Panc1 (cell line): ENCODE results near the gene TRIM25.

ENCODE experiments used
- POLR2AphosphoS5 ChIP-seq: IDR thresholded peaks from 2 replicates; pipeline ENCODE4 v1.6.1; 2012; ENCODE audit warnings: mild to moderate bottlenecking, low read depth, low read length, moderate library complexity
- TCF7L2 ChIP-seq: IDR thresholded peaks from 2 replicates; pipeline ENCODE4 v1.6.1; 2011; ENCODE audit warnings: mild to moderate bottlenecking, low read depth, low read length, inconsistent platforms
- TF ChIP-seq, protein P1 (sequence below): fragments of 450-650 bp; IDR thresholded peaks from 2 replicates; pipeline ENCODE4 v1.5.1; 2017; ENCODE audit warnings: mild to moderate bottlenecking
- TF ChIP-seq, protein P2 (sequence below), 2 experiments: IDR thresholded peaks; 2 replicates each; pipeline ENCODE4 v1.6.1; 2011 to 2012; ENCODE audit warnings: low read depth in 2 of 2, control low read depth in 1 of 2, low read length in 1 of 2, mild to moderate bottlenecking in 1 of 2, moderate library complexity in 1 of 2; ENCODE audit not compliant: insufficient read depth in 1 of 2

DNA sequence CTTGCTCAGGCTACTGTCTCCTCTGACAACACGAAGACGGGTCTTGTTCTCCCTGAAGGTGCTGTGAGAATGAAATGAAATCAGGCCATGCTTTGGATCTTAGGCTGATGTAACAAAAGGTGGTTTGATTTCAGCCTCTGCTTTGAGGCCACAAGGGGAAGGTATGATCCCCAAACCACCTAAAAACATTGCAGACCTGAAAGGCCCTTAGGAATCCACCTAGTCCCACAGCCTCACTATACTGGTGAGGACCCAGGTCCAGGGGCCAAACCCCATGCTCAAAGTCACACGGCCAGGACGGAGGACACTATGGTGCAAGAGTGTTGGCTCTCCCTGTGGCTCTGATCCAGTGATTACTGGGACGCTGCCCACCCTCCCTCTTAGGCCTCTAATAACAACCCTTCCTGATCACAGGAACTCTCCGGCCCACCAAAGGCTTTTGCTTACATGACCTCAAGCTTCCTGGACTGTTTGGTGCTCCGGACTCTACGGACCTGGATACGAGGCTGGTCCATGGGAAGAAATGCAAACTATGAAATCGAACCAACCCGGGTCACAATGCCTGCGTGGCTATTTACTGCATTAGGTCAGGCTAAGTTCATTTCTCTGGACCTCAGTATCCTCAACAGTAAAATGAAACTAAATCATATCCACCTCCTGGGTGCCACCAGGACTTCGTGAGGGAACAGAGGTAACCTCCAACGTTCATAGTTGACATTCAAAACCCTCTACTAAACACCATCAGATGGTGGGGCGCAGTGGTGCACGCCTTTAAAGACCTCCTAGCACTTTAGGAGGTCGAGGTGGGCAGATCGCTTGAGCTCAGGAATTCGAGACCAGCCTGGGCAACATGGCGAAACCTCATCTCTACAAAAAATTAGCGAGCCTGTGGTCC, 1.5 kb downstream of the TRIM25 start:
- TF ChIP-seq, protein P1, sequence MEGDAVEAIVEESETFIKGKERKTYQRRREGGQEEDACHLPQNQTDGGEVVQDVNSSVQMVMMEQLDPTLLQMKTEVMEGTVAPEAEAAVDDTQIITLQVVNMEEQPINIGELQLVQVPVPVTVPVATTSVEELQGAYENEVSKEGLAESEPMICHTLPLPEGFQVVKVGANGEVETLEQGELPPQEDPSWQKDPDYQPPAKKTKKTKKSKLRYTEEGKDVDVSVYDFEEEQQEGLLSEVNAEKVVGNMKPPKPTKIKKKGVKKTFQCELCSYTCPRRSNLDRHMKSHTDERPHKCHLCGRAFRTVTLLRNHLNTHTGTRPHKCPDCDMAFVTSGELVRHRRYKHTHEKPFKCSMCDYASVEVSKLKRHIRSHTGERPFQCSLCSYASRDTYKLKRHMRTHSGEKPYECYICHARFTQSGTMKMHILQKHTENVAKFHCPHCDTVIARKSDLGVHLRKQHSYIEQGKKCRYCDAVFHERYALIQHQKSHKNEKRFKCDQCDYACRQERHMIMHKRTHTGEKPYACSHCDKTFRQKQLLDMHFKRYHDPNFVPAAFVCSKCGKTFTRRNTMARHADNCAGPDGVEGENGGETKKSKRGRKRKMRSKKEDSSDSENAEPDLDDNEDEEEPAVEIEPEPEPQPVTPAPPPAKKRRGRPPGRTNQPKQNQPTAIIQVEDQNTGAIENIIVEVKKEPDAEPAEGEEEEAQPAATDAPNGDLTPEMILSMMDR: no peak
- no peak for TF ChIP-seq TCF7L2
- no peak for TF ChIP-seq POLR2AphosphoS5
- TF ChIP-seq, protein P2, sequence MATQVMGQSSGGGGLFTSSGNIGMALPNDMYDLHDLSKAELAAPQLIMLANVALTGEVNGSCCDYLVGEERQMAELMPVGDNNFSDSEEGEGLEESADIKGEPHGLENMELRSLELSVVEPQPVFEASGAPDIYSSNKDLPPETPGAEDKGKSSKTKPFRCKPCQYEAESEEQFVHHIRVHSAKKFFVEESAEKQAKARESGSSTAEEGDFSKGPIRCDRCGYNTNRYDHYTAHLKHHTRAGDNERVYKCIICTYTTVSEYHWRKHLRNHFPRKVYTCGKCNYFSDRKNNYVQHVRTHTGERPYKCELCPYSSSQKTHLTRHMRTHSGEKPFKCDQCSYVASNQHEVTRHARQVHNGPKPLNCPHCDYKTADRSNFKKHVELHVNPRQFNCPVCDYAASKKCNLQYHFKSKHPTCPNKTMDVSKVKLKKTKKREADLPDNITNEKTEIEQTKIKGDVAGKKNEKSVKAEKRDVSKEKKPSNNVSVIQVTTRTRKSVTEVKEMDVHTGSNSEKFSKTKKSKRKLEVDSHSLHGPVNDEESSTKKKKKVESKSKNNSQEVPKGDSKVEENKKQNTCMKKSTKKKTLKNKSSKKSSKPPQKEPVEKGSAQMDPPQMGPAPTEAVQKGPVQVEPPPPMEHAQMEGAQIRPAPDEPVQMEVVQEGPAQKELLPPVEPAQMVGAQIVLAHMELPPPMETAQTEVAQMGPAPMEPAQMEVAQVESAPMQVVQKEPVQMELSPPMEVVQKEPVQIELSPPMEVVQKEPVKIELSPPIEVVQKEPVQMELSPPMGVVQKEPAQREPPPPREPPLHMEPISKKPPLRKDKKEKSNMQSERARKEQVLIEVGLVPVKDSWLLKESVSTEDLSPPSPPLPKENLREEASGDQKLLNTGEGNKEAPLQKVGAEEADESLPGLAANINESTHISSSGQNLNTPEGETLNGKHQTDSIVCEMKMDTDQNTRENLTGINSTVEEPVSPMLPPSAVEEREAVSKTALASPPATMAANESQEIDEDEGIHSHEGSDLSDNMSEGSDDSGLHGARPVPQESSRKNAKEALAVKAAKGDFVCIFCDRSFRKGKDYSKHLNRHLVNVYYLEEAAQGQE (IDR thresholded peaks at IDR 0.05; ENCODE audit: insufficient read depth in 1 of 2, low read depth in 2 of 2, low read length in 1 of 2): no peak
